Measurements from ENCODE around the gene ACVR1. TPM values are rescaled to one million over a fixed set of nuclear protein-coding genes. Genes with fewer than 3 reads are reported as not detected.

The ACVR1 gene
- polyA plus RNA-seq, 1 of the 3 experiments (the other 2 are of a cell fraction): 22.4 TPM

DNA sequence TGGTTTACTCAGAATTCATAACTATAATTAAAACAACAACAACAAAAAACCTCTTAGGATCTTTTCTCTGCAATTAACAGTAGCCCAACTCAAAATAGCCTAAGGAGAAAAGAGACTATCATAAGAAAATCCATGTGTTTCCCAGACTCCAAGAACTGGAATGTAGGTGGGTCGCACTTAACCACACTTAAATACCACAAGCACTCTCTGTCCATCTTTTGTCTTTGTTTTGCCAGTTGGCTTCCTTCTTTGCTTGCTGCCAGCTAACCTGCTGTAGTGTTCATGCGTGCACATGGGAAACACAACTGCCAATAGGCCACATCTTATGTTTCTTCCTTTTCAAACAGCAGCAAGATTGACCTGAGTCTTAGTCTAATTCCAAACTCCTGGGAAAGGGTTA is 24.1 kb upstream of the ACVR1 start:
- ChIA-PET CTCF (no interaction called here), POLR2A (no interaction called here)
- H3K9me3 ChIP-seq: no peaks in the 10 kb centered on the region
- H4K20me1 ChIP-seq (ENCODE audit: insufficient read depth): no peaks in the 10 kb centered on the region
- no peaks in the 10 kb centered on the region for H3K36me3 ChIP-seq (replicated peaks in 1 of 2; ENCODE audit: control insufficient read depth in 1 of 2, insufficient read depth in 2 of 2, low read length in 1 of 2)
- no peaks in the 10 kb centered on the region for H3K27me3 ChIP-seq (ENCODE audit: insufficient read depth)
- H3K27ac ChIP-seq (ENCODE audit: low read depth in 2 of 2, low read length in 1 of 2): no peak overlapping the region
- H3F3A ChIP-seq (replicated peaks; ENCODE audit: insufficient read depth): no peaks in the 10 kb centered on the region
- no peak overlapping the region for H3K9ac ChIP-seq
- no peak overlapping the region for H2AFZ ChIP-seq (ENCODE audit: low read depth)
- no peaks in the 10 kb centered on the region for H3K4me1 ChIP-seq (ENCODE audit: control insufficient read depth in 1 of 2, insufficient read depth in 2 of 2, low read depth in 1 of 2, low read length in 1 of 2)
- H3K4me3 ChIP-seq (ENCODE audit: low read depth in 2 of 2, low read length in 1 of 2): no peak overlapping the region
- no peak for DNase-seq
- TF ChIP-seq MXI1 (IDR thresholded peaks at IDR 0.05; ENCODE audit: low read depth, low read length) (no peak), USF2 (IDR thresholded peaks at IDR 0.05; ENCODE audit: borderline replicate concordance, low read depth, low read length) (no peak), POLR2AphosphoS5 (IDR thresholded peaks at IDR 0.05; ENCODE audit: low read depth, low read length) (no peak), IRF3 (IDR thresholded peaks at IDR 0.05; ENCODE audit: low read depth, low read length) (no peak), ELF1 (IDR thresholded peaks at IDR 0.05) (no peak), TAF1 (IDR thresholded peaks at IDR 0.05; ENCODE audit: borderline replicate concordance, low read depth, low read length) (no peak), RAD21 (IDR thresholded peaks at IDR 0.05; ENCODE audit: low read length) (no peak), FOSL2 (IDR thresholded peaks at IDR 0.05; ENCODE audit: borderline replicate concordance, low read depth) (no peak), GABPA (IDR thresholded peaks at IDR 0.05; ENCODE audit: low read depth) (no peak), NRF1 (IDR thresholded peaks at IDR 0.05; ENCODE audit: low read depth, low read length) (no peak), RFX5 (IDR thresholded peaks at IDR 0.05; ENCODE audit: low read length) (no peak), PBX3 (IDR thresholded peaks at IDR 0.05) (no peak), MAX (IDR thresholded peaks at IDR 0.05; ENCODE audit: low read depth) (no peak), RCOR1 (IDR thresholded peaks at IDR 0.05; ENCODE audit: low read length) (no peak), FOXJ3 (CRISPR knock-in tag; IDR thresholded peaks at IDR 0.05) (no peak)
- TF ChIP-seq, protein P1, sequence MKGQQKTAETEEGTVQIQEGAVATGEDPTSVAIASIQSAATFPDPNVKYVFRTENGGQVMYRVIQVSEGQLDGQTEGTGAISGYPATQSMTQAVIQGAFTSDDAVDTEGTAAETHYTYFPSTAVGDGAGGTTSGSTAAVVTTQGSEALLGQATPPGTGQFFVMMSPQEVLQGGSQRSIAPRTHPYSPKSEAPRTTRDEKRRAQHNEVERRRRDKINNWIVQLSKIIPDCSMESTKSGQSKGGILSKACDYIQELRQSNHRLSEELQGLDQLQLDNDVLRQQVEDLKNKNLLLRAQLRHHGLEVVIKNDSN (IDR thresholded peaks at IDR 0.05; ENCODE audit: borderline replicate concordance, low read depth): no peak
- 88% methylated on average over 2 of the region's 2 CpGs for WGBS (ENCODE audit: low lambda C conversion rate)
- H3K9me2 ChIP-seq: no peaks in the 10 kb centered on the region
- no peaks in the 10 kb centered on the region for H3K79me2 ChIP-seq (ENCODE audit: insufficient read depth)
- no peak overlapping the region for H3K4me2 ChIP-seq

Data from SK-N-SH (cell line).